Astrocyte of the spinal cord (primary cell): ENCODE measurements around the gene PCDHGA6.
"Not testable (repeated sequence)": the region's sequence is repeated elsewhere in the genome, so short reads cannot be mapped to it uniquely, and the experiment has no call there.

Source experiments
- DNase-seq: peaks from one replicate; pipeline ENCODE4 v3.0.0; 2011; ENCODE audit warnings: low read depth, low spot score
- H3K4me3 ChIP-seq: 2 replicates; pipeline ENCODE4 v1.5.1; 2011; ENCODE audit warnings: low read depth, mild to moderate bottlenecking, low read length, moderate library complexity
- in situ Hi-C: cut with HindIII; loops from 2 replicates; pipeline ENCODE4 v1.10.0; 2017; ENCODE audit warnings: low sequenced_read_pairs
- TF ChIP-seq, protein P1 (sequence below): IDR thresholded peaks from 2 replicates; pipeline ENCODE4 v1.5.1; 2012; ENCODE audit warnings: low read depth, mild to moderate bottlenecking, low read length, inconsistent platforms

Gene PCDHGA6

DNA sequence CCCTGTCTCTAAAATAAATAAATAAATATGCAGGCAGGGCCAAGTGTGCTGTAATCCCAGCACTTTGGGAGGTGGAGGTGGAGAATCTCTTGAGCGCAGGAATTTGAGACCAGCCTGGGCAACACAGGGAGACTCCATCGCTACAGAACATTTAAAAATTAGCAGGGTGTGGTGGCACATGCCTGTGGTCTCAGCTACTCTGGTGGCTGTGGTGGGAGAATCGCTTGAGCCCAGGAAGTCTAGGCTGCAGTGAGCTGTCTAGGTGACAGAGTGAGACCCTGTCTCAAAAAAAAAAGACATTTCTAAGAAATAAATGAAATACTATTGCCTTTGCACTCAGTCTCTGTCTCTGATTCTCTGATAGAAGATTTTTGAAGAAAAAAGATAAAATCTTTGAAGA lies 37.9 kb downstream of the PCDHGA6 start:
- no peak for DNase-seq
- TF ChIP-seq, protein P1, sequence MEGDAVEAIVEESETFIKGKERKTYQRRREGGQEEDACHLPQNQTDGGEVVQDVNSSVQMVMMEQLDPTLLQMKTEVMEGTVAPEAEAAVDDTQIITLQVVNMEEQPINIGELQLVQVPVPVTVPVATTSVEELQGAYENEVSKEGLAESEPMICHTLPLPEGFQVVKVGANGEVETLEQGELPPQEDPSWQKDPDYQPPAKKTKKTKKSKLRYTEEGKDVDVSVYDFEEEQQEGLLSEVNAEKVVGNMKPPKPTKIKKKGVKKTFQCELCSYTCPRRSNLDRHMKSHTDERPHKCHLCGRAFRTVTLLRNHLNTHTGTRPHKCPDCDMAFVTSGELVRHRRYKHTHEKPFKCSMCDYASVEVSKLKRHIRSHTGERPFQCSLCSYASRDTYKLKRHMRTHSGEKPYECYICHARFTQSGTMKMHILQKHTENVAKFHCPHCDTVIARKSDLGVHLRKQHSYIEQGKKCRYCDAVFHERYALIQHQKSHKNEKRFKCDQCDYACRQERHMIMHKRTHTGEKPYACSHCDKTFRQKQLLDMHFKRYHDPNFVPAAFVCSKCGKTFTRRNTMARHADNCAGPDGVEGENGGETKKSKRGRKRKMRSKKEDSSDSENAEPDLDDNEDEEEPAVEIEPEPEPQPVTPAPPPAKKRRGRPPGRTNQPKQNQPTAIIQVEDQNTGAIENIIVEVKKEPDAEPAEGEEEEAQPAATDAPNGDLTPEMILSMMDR: no peak
- no peak overlapping the region for H3K4me3 ChIP-seq
- in situ Hi-C loops: no loop called here

DNA sequence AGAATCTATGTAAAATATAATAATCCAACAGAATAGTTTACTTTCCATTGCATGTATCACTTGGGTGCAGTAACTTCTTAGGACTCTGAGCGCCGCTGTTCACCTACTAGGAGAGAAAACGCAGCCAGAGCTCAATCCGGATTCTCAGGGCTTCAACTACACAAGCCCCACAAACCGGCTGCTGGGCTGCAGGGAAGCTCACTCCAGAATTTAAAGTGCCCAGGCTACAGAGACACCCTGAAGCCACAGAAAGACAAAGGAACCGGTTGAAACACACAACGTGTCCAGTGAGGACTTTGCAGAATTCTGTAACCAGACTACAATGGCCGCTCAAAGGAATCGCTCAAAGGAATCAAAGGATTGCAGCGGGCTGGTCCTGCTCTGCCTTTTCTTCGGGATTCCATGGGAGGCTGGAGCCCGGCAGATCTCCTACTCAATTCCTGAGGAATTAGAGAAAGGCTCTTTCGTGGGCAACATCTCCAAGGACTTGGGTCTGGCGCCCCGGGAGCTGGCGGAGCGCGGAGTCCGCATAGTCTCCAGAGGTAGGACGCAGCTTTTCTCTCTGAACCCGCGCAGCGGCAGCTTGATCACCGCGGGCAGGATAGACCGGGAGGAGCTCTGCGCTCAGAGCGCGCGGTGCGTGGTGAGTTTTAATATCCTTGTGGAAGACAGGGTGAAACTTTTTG lies 39.3 kb downstream of the PCDHGA6 start, which contains the start of gene PCDHGA10:
Gene PCDHGA10, plus strand, starts transcription at position 134 of the 686 bp plus-strand sequence. Its CDS starts 189 bp downstream, at position 323.
- peak; percentile 76 for DNase-seq
- TF ChIP-seq, protein P1: peak; percentile 77
- H3K4me3 ChIP-seq: peak within 1 kb of the TSS; percentile 43
- in situ Hi-C loops: no loop called here

DNA sequence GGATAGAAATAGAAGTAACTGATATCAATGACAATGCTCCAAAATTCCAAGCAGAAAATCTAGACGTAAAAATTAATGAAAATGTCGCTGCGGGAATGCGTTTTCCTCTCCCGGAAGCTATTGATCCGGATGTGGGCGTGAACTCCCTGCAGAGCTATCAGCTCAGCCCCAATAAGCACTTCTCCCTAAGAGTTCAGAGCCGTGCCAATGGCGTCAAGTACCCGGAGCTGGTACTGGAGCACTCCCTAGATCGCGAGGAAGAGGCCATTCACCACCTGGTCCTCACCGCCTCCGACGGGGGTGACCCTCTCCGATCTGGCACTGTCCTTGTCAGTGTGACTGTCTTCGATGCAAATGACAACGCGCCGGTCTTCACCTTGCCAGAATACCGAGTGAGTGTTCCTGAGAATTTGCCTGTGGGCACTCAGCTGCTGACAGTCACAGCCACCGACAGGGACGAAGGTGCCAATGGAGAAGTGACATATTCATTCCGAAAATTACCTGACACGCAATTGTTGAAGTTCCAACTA lies 39.9 kb downstream of the PCDHGA6 start:
- in situ Hi-C loops: no loop called here
- TF ChIP-seq, protein P1: no peak
- DNase-seq: no peak
- H3K4me3 ChIP-seq: peak overlapping the region; percentile 43

DNA sequence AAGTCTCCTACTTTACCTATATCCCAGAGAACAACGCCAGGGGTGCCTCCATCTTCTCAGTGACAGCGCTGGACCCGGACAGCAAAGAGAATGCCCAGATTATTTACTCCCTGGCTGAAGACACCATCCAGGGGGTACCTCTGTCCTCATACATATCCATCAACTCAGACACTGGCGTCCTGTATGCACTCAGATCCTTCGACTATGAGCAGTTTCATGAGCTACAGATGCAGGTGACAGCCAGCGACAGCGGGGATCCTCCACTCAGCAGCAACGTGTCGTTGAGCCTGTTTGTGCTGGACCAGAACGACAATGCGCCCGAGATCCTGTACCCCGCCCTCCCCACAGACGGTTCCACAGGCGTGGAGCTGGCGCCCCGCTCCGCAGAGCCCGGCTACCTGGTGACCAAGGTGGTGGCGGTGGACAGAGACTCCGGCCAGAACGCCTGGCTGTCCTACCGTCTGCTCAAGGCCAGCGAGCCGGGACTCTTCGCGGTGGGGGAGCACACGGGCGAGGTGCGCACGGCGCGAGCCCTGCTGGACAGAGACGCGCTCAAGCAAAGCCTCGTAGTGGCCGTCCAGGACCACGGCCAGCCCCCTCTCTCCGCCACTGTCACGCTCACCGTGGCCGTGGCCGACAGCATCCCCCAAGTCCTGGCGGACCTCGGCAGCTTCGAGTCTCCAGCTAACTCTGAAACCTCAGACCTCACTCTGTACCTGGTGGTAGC lies 41.0 kb downstream of the PCDHGA6 start:
- DNase-seq, in situ Hi-C loops, H3K4me3 ChIP-seq: not testable (repeated sequence)

DNA sequence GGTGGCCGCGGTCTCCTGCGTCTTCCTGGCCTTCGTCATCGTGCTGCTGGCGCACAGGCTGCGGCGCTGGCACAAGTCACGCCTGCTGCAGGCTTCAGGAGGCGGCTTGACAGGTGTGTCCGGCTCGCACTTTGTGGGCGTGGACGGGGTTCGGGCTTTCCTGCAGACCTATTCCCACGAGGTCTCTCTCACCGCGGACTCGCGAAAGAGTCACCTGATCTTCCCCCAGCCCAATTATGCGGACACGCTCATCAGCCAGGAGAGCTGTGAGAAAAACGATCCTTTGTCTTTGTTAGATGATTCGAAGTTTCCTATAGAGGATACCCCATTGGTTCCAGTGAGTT lies 41.6 kb downstream of the PCDHGA6 start:
- H3K4me3 ChIP-seq, in situ Hi-C loops, DNase-seq: not testable (repeated sequence)

DNA sequence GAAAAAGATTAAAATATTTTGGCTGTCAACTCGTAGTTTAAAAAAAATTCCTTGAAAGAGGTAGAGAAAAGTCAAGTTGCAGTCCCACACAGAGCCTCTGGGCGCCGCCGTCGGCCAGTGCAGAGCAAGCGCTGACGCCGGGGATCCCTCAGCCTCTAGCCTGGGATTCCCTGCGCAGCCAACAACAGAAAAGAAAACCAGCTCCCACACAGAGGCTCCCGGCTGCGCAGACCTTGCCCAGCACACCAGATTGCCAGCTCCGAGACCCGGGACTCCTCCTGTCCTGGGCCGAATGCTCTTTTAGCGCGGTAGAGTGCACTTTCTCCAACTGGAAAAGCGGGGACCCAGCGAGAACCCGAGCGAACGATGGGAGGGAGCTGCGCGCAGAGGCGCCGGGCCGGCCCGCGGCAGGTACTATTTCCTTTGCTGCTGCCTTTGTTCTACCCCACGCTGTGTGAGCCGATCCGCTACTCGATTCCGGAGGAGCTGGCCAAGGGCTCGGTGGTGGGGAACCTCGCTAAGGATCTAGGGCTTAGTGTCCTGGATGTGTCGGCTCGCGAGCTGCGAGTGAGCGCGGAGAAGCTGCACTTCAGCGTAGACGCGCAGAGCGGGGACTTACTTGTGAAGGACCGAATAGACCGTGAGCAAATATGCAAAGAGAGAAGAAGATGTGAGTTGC lies 43.9 kb downstream of the PCDHGA6 start, which contains the start of gene PCDHGB7:
Gene PCDHGB7, plus strand, starts transcription at position 184 of the 679 bp plus-strand sequence. Its CDS starts 183 bp downstream, at position 367.
- TF ChIP-seq, protein P1: peak; percentile 84
- peak within 1 kb of the TSS; percentile 44 for H3K4me3 ChIP-seq
- DNase-seq: peak; percentile 85
- in situ Hi-C loops: not testable (repeated sequence)

DNA sequence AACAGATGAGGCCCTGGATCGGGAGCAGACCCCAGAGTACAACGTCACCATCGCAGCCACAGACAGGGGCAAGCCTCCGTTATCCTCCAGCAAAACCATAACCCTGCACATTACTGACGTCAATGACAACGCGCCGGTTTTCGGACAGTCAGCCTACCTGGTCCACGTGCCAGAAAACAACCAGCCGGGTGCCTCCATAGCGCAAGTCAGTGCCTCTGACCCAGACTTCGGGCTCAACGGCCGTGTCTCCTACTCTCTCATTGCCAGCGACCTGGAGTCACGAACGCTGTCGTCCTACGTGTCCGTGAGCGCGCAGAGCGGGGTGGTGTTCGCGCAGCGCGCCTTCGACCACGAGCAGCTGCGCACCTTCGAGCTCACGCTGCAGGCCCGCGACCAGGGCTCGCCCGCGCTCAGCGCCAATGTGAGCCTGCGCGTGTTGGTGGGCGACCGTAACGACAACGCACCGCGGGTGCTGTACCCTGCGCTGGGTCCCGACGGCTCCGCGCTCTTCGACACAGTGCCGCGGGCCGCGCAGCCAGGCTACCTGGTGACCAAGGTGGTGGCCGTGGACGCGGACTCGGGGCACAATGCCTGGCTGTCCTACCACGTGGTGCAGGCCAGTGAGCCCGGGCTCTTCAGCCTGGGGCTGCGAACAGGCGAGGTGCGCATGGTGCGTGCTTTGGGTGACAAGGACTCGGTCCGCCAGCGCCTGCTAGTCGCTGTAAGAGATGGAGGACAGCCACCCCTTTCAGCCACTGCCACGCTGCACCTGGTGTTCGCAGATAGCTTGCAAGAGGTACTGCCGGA lies 45.6 kb downstream of the PCDHGA6 start:
- TF ChIP-seq, protein P1: no peak
- in situ Hi-C loops: no loop called here

More for the DNA sequence above, 45.6 kb downstream of the PCDHGA6 start:
- no peak overlapping the region for H3K4me3 ChIP-seq
- DNase-seq: no peak
